ENCODE data around the gene SH3RF2.

The SH3RF2 gene

GRCh38 chr5:145938776-145939539 lies 2.6 kb downstream of the SH3RF2 start:
- Histone ChIP-seq H3K27me3 (ENCODE audit: control insufficient read depth in 5 of 5, insufficient read depth in 4 of 5, low read length in 5 of 5) (no peaks in the 10 kb centered on the region), H3K9me3 (ENCODE audit: control insufficient read depth in 5 of 5, low read length in 5 of 5) (no peaks in the 10 kb centered on the region), H3K4me1 (ENCODE audit: control insufficient read depth in 5 of 5, insufficient read depth in 5 of 5, low read length in 5 of 5) (peaks cover 0 to 27% (median 20%) of the 10 kb centered on the region in 5 donors), H3K9ac (ENCODE audit: low read length in 5 of 5) (no peak overlapping the region), H3K36me3 (ENCODE audit: control insufficient read depth in 5 of 5, insufficient read depth in 5 of 5, low read length in 5 of 5) (no peaks in the 10 kb centered on the region), H3K27ac (ENCODE audit: low read depth, low read length) (no peak overlapping the region), H3K4me3 (ENCODE audit: low read depth in 1 of 5, low read length in 5 of 5) (no peak overlapping the region)

GRCh38 chr5:145939540-145940065 lies 3.2 kb downstream of the SH3RF2 start:
- H3K4me1 ChIP-seq (ENCODE audit: control insufficient read depth in 5 of 5, insufficient read depth in 5 of 5, low read length in 5 of 5) = peaks cover 0 to 27% (median 20%) of the 10 kb centered on the region in 5 donors

GRCh38 chr5:145941096-145941447 lies 4.7 kb downstream of the SH3RF2 start:
- Histone ChIP-seq H3K9ac (ENCODE audit: low read length in 5 of 5) (no peak overlapping the region), H3K27me3 (ENCODE audit: control insufficient read depth in 5 of 5, insufficient read depth in 4 of 5, low read length in 5 of 5) (no peaks in the 10 kb centered on the region), H3K36me3 (ENCODE audit: control insufficient read depth in 5 of 5, insufficient read depth in 5 of 5, low read length in 5 of 5) (no peaks in the 10 kb centered on the region), H3K4me1 (ENCODE audit: control insufficient read depth in 5 of 5, insufficient read depth in 5 of 5, low read length in 5 of 5) (peaks cover 0 to 20% (median 18%) of the 10 kb centered on the region in 5 donors), H3K9me3 (ENCODE audit: control insufficient read depth in 5 of 5, low read length in 5 of 5) (no peaks in the 10 kb centered on the region), H3K27ac (ENCODE audit: low read depth, low read length) (no peak overlapping the region), H3K4me3 (ENCODE audit: low read depth in 1 of 5, low read length in 5 of 5) (no peak overlapping the region)

More at GRCh38 chr5:145939540-145940065, 3.2 kb downstream of the SH3RF2 start:
- H3K27ac ChIP-seq (ENCODE audit: low read depth, low read length) = no peak overlapping the region
- H3K9me3 ChIP-seq (ENCODE audit: control insufficient read depth in 5 of 5, low read length in 5 of 5) = no peaks in the 10 kb centered on the region
- no peaks in the 10 kb centered on the region for H3K36me3 ChIP-seq (ENCODE audit: control insufficient read depth in 5 of 5, insufficient read depth in 5 of 5, low read length in 5 of 5)
- no peak overlapping the region for H3K4me3 ChIP-seq (ENCODE audit: low read depth in 1 of 5, low read length in 5 of 5)
- no peaks in the 10 kb centered on the region for H3K27me3 ChIP-seq (ENCODE audit: control insufficient read depth in 5 of 5, insufficient read depth in 4 of 5, low read length in 5 of 5)
- no peak overlapping the region for H3K9ac ChIP-seq (ENCODE audit: low read length in 5 of 5)

- no peaks in the 10 kb centered on the region for H3K27me3 ChIP-seq (ENCODE audit: control insufficient read depth in 5 of 5, insufficient read depth in 4 of 5, low read length in 5 of 5)
- H3K9ac ChIP-seq (ENCODE audit: low read length in 5 of 5) = no peak overlapping the region
- H3K4me3 ChIP-seq (ENCODE audit: low read depth in 1 of 5, low read length in 5 of 5) = no peak overlapping the region
- H3K36me3 ChIP-seq (ENCODE audit: control insufficient read depth in 5 of 5, insufficient read depth in 5 of 5, low read length in 5 of 5) = no peaks in the 10 kb centered on the region
- H3K27ac ChIP-seq (ENCODE audit: low read depth, low read length) = no peak overlapping the region
- no peaks in the 10 kb centered on the region for H3K9me3 ChIP-seq (ENCODE audit: control insufficient read depth in 5 of 5, low read length in 5 of 5)
- peaks cover 0 to 15% (median 13%) of the 10 kb centered on the region in 5 donors for H3K4me1 ChIP-seq (ENCODE audit: control insufficient read depth in 5 of 5, insufficient read depth in 5 of 5, low read length in 5 of 5)
Measured at GRCh38 chr5:145941448-145942130, 5.2 kb downstream of the SH3RF2 start.

- Histone ChIP-seq H3K27ac (ENCODE audit: low read depth, low read length) (no peak overlapping the region), H3K9ac (ENCODE audit: low read length in 5 of 5) (no peak overlapping the region), H3K36me3 (ENCODE audit: control insufficient read depth in 5 of 5, insufficient read depth in 5 of 5, low read length in 5 of 5) (no peaks in the 10 kb centered on the region), H3K9me3 (ENCODE audit: control insufficient read depth in 5 of 5, low read length in 5 of 5) (no peaks in the 10 kb centered on the region), H3K4me3 (ENCODE audit: low read depth in 1 of 5, low read length in 5 of 5) (no peak overlapping the region), H3K4me1 (ENCODE audit: control insufficient read depth in 5 of 5, insufficient read depth in 5 of 5, low read length in 5 of 5) (peaks cover 0 to 10% (median 7%) of the 10 kb centered on the region in 5 donors), H3K27me3 (ENCODE audit: control insufficient read depth in 5 of 5, insufficient read depth in 4 of 5, low read length in 5 of 5) (no peaks in the 10 kb centered on the region)
Measured at GRCh38 chr5:145942201-145942600, 5.8 kb downstream of the SH3RF2 start.

- H3K4me3 ChIP-seq (ENCODE audit: low read depth in 1 of 5, low read length in 5 of 5) = no peak overlapping the region
- no peaks in the 10 kb centered on the region for H3K27me3 ChIP-seq (ENCODE audit: control insufficient read depth in 5 of 5, insufficient read depth in 4 of 5, low read length in 5 of 5)
- H3K36me3 ChIP-seq (ENCODE audit: control insufficient read depth in 5 of 5, insufficient read depth in 5 of 5, low read length in 5 of 5) = no peaks in the 10 kb centered on the region
- H3K9ac ChIP-seq (ENCODE audit: low read length in 5 of 5) = no peak overlapping the region
- no peak overlapping the region for H3K27ac ChIP-seq (ENCODE audit: low read depth, low read length)
- H3K4me1 ChIP-seq (ENCODE audit: control insufficient read depth in 5 of 5, insufficient read depth in 5 of 5, low read length in 5 of 5) = peaks cover 0 to 8% (median 4%) of the 10 kb centered on the region in 5 donors
- no peaks in the 10 kb centered on the region for H3K9me3 ChIP-seq (ENCODE audit: control insufficient read depth in 5 of 5, low read length in 5 of 5)
Measured at GRCh38 chr5:145942749-145943148, 6.4 kb downstream of the SH3RF2 start.

GRCh38 chr5:145943674-145944121 lies 7.3 kb downstream of the SH3RF2 start:
- Histone ChIP-seq H3K4me3 (ENCODE audit: low read depth in 1 of 5, low read length in 5 of 5) (no peak overlapping the region), H3K9me3 (ENCODE audit: control insufficient read depth in 5 of 5, low read length in 5 of 5) (no peaks in the 10 kb centered on the region), H3K27ac (ENCODE audit: low read depth, low read length) (no peak overlapping the region), H3K9ac (ENCODE audit: low read length in 5 of 5) (no peak overlapping the region), H3K36me3 (ENCODE audit: control insufficient read depth in 5 of 5, insufficient read depth in 5 of 5, low read length in 5 of 5) (no peaks in the 10 kb centered on the region), H3K27me3 (ENCODE audit: control insufficient read depth in 5 of 5, insufficient read depth in 4 of 5, low read length in 5 of 5) (no peaks in the 10 kb centered on the region), H3K4me1 (ENCODE audit: control insufficient read depth in 5 of 5, insufficient read depth in 5 of 5, low read length in 5 of 5) (peaks cover 0 to 4% (median 0%) of the 10 kb centered on the region in 5 donors)

GRCh38 chr5:145944328-145944727 lies 8.0 kb downstream of the SH3RF2 start:
- Histone ChIP-seq H3K27me3 (ENCODE audit: control insufficient read depth in 5 of 5, insufficient read depth in 4 of 5, low read length in 5 of 5) (no peaks in the 10 kb centered on the region), H3K36me3 (ENCODE audit: control insufficient read depth in 5 of 5, insufficient read depth in 5 of 5, low read length in 5 of 5) (no peaks in the 10 kb centered on the region), H3K4me3 (ENCODE audit: low read depth in 1 of 5, low read length in 5 of 5) (no peak overlapping the region), H3K9ac (ENCODE audit: low read length in 5 of 5) (no peak overlapping the region), H3K4me1 (ENCODE audit: control insufficient read depth in 5 of 5, insufficient read depth in 5 of 5, low read length in 5 of 5) (no peaks in the 10 kb centered on the region), H3K27ac (ENCODE audit: low read depth, low read length) (no peak overlapping the region), H3K9me3 (ENCODE audit: control insufficient read depth in 5 of 5, low read length in 5 of 5) (no peaks in the 10 kb centered on the region)

- H3K4me1 ChIP-seq (ENCODE audit: control insufficient read depth in 5 of 5, insufficient read depth in 5 of 5, low read length in 5 of 5) = no peaks in the 10 kb centered on the region
- H3K27me3 ChIP-seq (ENCODE audit: control insufficient read depth in 5 of 5, insufficient read depth in 4 of 5, low read length in 5 of 5) = no peaks in the 10 kb centered on the region
- H3K27ac ChIP-seq (ENCODE audit: low read depth, low read length) = no peak overlapping the region
- H3K36me3 ChIP-seq (ENCODE audit: control insufficient read depth in 5 of 5, insufficient read depth in 5 of 5, low read length in 5 of 5) = no peaks in the 10 kb centered on the region
- H3K4me3 ChIP-seq (ENCODE audit: low read depth in 1 of 5, low read length in 5 of 5) = no peak overlapping the region
- H3K9ac ChIP-seq (ENCODE audit: low read length in 5 of 5) = no peak overlapping the region
- no peaks in the 10 kb centered on the region for H3K9me3 ChIP-seq (ENCODE audit: control insufficient read depth in 5 of 5, low read length in 5 of 5)
Measured at GRCh38 chr5:145945620-145946111, 9.3 kb downstream of the SH3RF2 start.

Data from subcutaneous abdominal adipose tissue (tissue), 5 donors.